A549 treated with CORT108297 at 1 μM for 4 hours (cell line): ENCODE measurements around the gene ZNF766. TPM values are rescaled to one million over a fixed set of nuclear protein-coding genes. Genes with fewer than 3 reads are reported as not detected.

Source experiments
- total RNA-seq: library from RNA; stranded (reverse); fragments of 200-300 nt; extraction: Qiagen RNA extraction; gene quantifications from 5 replicates; pipeline ENCODE4 v1.2.3, GENCODE V29; 2022

Gene ZNF766
- 5.6 to 12.8 TPM (median 8.5 TPM) in 5 replicates for total RNA-seq

DNA sequence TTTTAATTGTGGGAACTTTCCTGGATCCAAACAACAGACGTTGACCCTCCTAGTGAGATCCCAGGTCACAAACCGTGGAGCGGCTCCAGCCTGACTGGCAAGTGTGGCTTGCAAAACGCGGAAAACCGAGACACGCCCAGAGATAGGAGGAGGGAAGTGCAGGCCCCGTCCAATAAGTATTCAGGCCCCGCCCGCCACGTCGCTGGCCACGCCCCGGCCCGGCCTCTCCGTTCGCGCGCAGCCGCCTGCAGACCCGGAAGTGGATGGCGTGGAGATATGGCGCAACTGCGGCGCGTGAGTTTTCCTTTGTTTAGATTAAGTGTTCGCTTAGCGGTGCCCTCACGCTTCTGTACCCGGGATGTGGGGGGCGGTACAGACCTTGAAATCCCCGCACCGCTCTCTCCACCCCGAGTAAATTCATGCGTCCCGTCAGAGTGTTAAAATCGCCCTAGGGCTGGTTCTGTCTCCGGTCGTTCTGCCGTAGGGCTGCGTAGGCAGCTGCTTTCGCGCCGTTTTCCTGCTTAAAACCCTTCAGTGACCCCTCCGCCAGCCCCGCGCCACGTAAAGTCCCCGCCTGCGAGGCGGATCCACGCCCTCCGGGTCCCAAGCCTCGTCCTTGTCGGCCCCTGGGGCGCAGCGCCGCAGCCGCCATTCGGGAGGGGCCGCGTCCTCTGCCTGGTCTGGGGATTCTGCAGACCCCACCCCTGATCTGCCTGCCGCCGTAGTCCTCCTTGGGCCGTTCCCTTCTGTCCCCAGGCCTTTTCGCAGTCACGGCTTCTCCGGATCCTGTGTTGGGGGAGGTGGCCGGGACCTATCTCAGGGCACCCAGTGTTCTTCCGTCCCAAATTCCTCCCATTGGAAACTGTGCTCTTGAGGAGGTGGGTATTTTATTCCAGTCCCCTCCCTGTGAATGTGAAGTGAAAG is at the start of gene ZNF766:
Gene ZNF766, plus strand, starts transcription at position 250 of the 924 bp plus-strand sequence. Its CDS starts 27 bp downstream, at position 277.

DNA sequence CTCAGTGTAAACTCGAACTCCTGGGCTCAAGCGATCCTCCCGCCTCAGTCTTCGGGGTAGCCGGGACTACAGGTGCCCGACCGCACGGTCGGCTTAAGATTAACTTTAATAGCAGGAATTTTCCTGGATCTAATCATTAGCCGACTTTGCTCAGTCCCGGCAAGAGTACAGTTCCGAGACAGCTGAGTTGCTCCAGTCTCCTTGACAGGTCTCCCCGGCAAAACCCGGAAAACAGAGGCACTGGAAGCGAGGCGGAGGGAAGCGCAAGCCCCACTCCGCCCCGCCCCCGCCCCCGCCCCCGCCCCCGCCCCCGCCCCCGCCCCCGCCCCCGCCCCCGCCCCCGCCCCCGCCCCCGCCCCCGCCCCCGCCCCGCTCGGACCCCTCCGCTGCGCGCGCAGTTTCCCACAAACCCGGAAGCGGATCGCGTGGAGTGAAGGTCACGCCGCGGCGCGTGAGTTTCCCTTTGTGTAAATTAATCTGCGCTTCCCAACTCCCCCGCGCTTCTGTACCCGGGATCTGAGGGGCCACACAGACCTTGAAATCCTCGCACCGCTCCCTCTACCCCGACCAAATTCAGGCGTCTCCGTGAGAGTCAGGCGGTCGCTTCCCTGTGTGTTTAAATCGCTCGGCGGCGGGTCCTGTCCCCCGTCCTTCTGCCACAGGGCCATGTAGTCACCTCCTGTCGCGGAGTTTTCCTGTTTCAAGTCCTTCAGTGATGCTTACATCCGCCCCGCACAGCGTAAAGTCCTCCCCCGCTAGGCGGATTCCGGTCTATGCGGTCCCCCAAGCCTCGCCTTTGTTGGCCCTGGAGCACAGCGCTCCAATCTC is 27.6 kb downstream of the ZNF766 start, which contains the start of gene ZNF480:
Gene ZNF480, plus strand, starts transcription at position 397 of the 828 bp plus-strand sequence. CDS start 3,244 bp downstream, outside the sequence.

DNA sequence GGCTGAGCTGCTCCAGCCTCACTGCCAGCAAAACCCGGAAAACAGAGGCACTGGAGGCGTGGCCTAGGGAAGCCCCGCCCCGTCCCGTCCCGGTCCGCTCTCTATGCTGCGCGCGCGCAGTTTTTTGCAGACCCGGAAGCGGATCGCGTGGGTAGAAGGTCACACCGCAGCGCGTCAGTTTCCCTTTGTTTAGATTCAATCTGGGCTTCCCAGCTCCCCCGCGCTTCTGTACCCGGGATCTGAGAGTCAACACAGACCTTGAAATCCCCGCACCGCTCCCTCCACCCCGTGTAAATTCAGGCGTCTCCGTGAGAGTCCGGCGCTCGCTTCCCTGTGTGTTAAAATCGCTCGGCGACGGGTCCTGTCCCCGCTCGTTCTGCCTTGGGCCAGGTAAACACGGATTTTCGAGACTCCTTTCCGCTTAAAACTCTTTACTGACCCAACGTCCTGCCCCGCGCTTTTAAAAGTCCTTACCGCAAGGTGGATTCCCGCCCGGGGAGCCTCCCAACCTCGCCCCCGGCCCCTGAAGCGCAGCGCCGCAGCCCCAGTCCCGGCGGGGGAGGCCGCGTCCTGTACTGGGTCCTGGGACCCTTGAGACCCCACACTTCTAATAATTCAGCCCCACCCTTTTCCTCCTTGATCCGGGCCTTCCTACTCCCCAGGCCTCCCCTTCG is 66.9 kb downstream of the ZNF766 start, which contains the start of gene ZNF610:
Gene ZNF610, plus strand, starts transcription at position 127 of the 674 bp plus-strand sequence. CDS start 12,930 bp downstream, outside the sequence.

Other genes with a start within 250 kb of the ZNF766 start
- 2.9 to 3.7 TPM (median 3.1 TPM) in 5 replicates for gene ZNF614, start 241.2 kb upstream of the ZNF766 start, total RNA-seq
- gene ZNF432, start 220.7 kb upstream of the ZNF766 start, total RNA-seq: 1.5 to 1.9 TPM (median 1.6 TPM) in 5 replicates
- gene ZNF841, start 173.8 kb upstream of the ZNF766 start, total RNA-seq: 1.8 to 2.7 TPM (median 2.4 TPM) in 5 replicates
- 0.61 to 1.2 TPM (median 0.68 TPM) in 5 replicates for gene ZNF616, start 129.6 kb upstream of the ZNF766 start, total RNA-seq
- 0.68 to 1.4 TPM (median 0.82 TPM) in 5 replicates for gene ZNF836, start 98.0 kb upstream of the ZNF766 start, total RNA-seq
- 186 to 314 TPM (median 307 TPM) in 5 replicates for gene PPP2R1A, start 79.5 kb upstream of the ZNF766 start, total RNA-seq
- 6.9 to 17.9 TPM (median 17.1 TPM) in 5 replicates for gene ZNF480, start 27.6 kb downstream of the ZNF766 start, total RNA-seq
- 0.08 TPM in 1 of 5 replicates, not detected in the others for gene ZNF610, start 66.7 kb downstream of the ZNF766 start, total RNA-seq
- gene ZNF880, start 100.3 kb downstream of the ZNF766 start, total RNA-seq: 0.55 to 1.3 TPM (median 0.70 TPM) in 5 replicates
- gene ZNF528, start 128.3 kb downstream of the ZNF766 start, total RNA-seq: 0.08 to 0.21 TPM (median 0.10 TPM) in 4 of 5 replicates, not detected in the other
- not detected in 5 replicates for gene ZNF534, start 159.6 kb downstream of the ZNF766 start, total RNA-seq
- gene ZNF578, start 184.0 kb downstream of the ZNF766 start, total RNA-seq: not detected in 5 replicates